HG03097 (cell line): Measurements from ENCODE around the gene FHL1.
"Not testable (repeated sequence)": the region's sequence is repeated elsewhere in the genome, so short reads cannot be mapped to it uniquely, and the experiment has no call there.

Source experiments
- ATAC-seq: cut with Tn5 transposase; IDR thresholded peaks from one replicate; pipeline ENCODE4 v1.9.1; 2021; ENCODE audit not compliant: unreplicated experiment, low FRiP score

FHL1 gene

GRCh38 chrX:136146614-136147314 is 569 bp upstream of the FHL1 start:
- ATAC-seq = no peak

- no peak for ATAC-seq
Observed at GRCh38 chrX:136147976-136148375, 643 bp downstream of the FHL1 start.

DNA sequence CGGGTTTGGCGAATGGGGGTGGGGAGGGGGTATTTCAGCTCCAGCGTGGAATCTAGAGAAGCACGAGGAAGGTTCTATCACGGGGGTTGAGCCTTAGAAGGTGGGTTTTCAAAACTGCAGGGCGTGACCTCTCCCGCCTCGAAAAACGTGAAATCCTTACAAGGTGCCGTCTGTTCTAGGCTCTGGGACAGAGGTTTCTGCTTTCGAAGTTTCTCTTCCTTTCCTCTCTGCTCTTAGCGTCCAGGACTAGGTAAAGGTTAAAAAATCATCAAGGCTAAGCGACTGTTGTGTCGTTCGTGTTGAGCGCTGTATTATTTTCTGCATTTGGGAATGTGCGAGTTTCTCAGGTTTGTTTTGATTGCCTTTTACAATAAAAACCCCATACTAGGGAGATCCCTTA is 1.1 kb downstream of the FHL1 start:
- no peak for ATAC-seq

GRCh38 chrX:136154998-136155397 is 7.7 kb downstream of the FHL1 start:
- no peak for ATAC-seq

DNA sequence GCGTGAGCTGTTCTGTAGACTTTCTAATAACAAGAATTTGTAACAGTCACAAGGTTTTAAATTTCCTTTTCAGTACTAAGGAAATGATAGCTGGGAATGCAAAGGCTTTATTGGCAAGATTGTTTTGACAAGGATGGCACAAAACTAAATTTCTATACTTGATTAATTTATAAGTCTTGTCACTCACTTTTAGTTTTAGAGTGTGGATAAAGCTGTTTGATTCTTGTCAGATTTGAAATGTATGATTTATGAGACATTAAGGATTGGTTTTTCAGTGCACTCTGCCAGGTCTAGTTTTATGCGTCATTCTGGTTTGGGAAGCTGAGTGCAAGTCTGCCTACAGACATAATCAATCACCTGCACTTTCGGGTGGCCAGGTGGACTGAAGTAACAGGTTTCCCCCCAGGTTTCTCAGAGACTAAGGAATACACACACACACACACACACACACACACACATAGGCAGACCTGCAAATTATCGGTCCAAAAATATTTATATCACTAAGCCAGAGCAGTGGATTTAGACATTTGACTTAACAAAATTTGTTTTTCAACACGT is 9.3 kb downstream of the FHL1 start:
- no peak for ATAC-seq

- no peak for ATAC-seq
Observed at GRCh38 chrX:136157187-136157586, 9.9 kb downstream of the FHL1 start.

DNA sequence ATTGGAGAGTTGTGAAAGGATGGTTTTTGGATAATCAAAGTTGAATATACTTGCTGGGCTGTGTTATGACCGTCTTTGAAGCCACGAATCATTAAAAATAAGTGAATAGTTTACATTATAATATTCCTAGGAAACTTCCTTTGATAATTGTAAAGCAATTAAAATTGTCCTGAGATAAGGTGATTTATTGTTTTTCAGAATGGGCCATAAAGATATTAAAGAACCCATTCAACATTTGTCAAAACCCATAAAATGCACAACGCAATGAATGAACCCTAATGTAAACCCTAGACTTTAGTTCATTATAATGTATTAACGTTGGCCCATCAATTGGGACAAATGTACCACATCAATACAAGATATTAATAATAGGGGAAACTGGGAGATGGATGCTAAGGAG is 11.4 kb downstream of the FHL1 start:
- ATAC-seq = no peak

DNA sequence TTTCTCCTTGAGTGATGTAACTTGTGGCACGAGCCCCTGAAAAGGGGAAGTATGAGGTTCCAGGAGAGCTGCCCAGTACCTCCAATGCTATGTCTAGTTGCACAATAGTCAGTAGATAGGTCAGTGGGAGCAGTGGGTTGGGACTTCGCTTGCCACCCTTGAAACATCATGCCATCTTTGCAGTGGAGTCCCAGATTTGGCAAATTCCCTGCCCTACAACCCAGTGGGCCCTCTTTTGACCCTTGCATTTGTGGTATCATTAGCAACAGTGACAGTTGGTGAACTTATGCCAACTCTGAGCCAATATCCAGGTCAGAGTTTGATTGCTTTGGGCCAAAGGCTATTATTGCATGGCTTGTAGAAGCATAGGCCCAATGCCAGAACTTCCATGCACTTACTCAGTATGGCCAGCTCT is 12.3 kb downstream of the FHL1 start:
- no peak for ATAC-seq

- ATAC-seq = no peak
Observed at GRCh38 chrX:136162827-136163570, 15.7 kb downstream of the FHL1 start.

GRCh38 chrX:136163689-136164088 is 16.4 kb downstream of the FHL1 start:
- no peak for ATAC-seq

- no peak for ATAC-seq
Observed at GRCh38 chrX:136165406-136165805, 18.1 kb downstream of the FHL1 start.

DNA sequence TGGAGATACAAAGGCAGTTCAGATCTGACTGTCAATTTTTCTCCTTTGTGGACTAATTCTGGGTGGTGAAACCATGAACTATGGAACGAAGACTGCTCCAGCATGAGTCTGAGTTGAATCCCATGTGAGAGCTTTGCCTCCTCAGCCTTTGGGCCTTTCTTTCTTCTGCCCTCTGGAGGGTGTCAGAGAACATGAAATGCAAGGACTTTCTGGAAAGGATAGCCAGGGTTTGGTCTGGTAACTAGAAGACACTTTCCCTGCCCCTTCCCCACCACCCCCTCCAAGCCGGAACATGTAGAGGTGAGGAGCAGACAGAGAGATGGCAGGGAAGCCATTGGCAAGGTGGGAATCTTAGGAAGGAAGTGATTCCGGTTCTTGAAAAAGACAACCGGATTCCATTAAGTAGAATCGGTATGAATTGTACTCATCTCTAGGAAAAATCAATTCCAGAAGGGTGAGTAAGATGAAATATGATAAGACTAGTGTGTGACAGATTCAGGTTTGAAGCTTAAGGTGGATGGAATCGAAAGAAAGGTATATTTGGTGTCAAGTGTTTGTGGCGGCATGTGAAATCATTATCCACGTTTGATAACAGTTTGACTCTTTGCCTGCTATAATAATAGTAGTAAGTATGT is 19.0 kb downstream of the FHL1 start:
- no peak for ATAC-seq

DNA sequence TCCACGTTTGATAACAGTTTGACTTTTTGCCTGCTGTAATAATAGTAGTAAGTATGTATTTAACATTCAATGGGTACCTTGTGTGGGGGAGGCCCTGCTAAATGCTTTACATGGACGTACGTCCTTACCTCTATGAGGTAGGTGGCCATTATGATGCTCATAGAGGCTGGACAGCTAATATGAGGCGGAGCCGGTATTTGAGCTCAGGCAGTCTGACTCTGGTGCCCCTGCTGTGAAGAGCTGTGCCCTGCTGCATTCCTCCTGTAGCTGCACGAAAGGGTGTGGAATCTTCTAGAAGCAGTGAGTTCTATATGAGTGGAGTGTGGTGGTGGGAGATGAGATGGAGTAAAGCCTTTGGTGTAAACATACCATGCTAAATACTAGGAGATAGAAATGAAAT is 20.7 kb downstream of the FHL1 start:
- ATAC-seq = not testable (repeated sequence)

- no peak for ATAC-seq
Observed at GRCh38 chrX:136168929-136169735, 21.8 kb downstream of the FHL1 start.

DNA sequence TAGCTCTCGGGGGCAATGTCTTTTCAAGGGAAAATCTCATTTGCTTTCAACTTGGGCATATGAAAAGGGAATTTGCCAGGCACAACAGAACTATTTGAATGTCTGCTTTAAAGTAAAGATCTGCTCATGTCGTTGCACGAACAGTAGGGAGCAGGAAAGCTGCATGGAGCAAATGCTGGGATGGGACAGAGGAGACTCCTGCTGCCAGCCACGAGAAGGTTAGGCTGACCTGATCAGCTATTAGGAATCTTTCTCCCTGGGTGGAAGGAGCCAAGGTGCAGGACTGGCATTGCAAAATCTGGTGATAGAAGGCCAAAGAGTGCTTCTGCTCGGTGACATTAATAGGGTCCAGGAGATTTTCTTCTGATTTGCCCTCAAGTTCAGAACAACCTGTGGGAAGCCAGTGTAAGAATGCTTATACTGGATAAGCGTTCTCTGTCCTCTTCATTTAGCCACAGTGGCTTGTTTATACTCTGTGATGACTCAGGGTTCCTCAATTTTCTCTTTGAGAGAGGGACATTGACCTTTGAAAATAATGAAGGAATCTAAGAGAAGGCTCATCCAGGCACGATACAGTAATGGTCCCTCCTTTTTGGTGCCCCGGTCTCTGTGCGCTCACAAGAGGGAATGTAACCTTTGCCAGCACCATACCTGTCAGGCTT is 22.9 kb downstream of the FHL1 start:
- no peak for ATAC-seq

DNA sequence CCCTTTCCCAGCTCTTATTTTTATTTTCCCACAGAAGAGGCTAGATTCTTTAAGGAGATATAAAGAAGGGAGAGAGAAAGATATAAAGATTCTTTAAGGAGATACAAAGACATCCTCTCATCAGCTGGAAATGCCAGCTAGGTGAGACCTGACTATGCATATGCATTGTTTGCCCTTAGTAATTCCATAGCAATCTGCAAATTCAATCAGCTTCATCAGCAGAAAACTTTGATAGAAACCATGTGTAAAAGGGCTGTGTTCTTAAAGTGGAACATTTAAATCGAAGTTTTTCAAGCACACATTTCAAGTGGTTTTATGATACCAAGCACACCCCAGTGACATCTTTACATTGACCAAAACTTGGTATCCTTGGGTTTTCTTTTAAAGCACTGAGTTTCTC is 24.1 kb downstream of the FHL1 start:
- ATAC-seq = no peak

GRCh38 chrX:136176399-136176825 is 29.1 kb downstream of the FHL1 start:
- no peak for ATAC-seq

DNA sequence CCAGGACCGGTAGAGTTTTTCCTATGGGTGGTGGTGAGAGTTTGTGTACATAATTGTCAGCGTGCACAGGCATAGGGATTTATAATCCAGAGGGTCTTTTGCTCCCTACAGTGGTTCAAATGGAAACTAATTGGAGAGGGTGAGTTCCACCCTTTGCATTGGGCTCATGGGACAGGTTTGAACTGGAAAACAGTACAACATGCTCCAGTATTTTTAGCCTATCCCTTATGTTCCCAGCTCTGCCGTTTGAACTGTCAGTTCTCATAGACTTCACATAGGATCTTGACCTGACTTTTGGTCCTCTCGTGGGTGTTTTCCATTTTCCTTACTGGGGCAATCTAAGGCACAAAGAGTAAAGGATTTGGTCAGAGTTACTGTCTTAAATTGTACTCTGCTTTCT is 31.8 kb downstream of the FHL1 start:
- ATAC-seq = no peak

DNA sequence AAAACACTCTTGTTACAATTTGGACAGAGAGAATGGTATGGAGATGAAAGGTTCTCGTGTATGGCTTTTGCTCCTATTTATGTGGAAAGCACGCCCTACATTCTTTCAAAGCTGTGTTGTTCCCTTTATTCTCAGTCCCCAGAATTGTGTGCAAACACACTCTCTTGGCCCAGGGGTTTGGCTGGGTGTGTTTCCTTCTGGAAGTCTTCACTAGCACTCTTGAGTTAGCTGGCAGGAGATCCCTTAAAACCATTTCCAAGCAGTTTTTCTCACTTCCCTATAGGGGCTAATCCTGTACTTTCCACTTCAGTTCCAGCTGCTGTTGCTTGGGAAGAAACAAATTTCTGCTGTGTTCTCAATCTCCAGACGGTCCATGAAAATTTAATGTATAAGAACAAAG is 35.1 kb downstream of the FHL1 start:
- ATAC-seq = no peak

- no peak for ATAC-seq
Observed at GRCh38 chrX:136183172-136183571, 35.8 kb downstream of the FHL1 start.
